Hindlimb muscle (tissue), 1 donor: ENCODE results near the gene MRC2. TPM values are rescaled to one million over a fixed set of nuclear protein-coding genes. Genes with fewer than 3 reads are reported as not detected.

Experiments used
- DNase-seq: peaks from one replicate; pipeline ENCODE4 v3.0.0-alpha.2; 2013
- polyA plus RNA-seq: library from polyadenylated mRNA; unstranded; fragments of 120-200 nt; gene quantifications from one replicate; pipeline ENCODE4 v1.2.1, GENCODE V29; 2013; ENCODE audit not compliant: insufficient read length

The MRC2 gene
- polyA plus RNA-seq, 1 donor, result 134 TPM

DNA sequence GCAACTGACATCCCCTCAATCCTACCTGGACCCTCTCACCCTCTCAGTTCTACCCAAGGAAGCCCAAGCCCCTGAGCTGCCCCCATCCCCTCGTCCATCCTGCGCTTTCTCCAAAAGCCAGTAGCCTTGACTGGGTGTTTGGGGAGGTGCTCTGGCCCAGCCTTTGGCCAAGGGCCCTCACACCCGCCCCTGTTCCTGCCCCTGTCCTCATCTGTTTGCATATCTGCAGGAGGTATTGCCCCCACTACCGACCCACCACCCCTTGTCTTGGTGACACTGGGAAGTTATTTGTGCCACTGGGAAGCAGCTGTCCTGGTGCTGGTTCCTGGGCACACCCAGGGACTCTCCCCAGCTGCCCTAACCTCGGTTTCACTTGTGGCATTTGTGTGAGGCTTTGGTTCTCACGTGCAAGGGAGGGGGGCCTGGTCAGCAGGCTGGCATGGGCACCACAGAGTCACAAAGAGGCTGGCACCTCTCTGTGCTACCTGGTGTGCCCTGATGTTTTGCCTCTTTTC, 75.3 kb downstream of the MRC2 start:
- no peak for DNase-seq

DNA sequence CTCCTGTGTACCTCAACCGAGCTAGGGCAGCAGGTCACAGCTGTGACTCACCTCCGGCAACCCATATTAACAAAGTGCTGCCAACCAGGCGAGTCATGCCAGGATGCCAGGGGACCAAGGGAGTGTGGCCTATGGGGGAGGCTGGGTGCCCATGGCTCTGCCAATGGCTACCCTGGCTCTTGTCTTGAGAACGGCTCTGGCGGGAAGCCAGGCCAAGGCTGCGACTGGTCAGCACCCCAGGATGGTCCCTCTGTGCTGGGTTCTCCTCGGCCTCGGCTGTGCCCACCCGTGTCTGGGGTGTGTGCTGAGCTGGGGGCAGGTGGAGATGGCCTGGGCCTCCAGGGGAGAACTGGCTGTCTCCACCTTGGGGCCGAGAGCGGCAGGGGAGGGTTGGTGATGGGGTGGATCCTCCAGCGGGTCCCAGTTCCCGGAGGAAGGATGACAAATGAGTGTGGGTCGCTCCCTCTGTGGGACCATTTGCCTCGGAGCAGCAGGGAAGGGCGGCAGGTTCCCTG, 75.8 kb downstream of the MRC2 start:
- DNase-seq, result no peak

DNA sequence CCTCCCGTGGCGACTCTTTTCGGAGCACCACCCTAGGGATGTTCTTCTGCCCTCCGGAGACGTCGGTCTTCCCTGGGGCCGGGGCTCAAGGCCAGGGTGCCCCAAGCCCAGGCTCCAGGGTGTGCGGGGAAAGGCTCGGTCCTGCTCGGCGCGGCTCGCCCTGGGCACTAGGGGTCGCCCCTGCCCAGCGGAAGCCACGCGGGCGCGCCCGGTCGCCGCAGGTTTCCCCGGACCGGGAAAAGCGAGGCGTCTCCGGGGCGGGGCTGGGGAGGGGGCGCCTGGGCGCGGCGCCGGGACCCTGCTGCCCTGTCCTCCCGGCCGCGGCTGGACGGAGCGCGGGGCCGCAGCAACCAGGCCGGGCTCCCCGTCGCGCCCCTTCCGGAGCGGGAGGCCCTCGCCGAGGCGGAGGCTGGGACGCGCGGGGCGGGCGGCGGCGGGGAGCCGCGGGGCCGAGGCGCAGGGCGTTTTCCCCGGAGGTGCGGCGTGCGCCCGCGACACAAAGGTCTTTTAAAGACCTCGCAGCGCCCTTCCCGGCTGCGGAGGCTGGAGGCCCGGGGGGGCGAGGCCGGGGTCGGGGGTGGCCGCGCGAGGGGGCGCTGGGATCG, 76.4 kb downstream of the MRC2 start:
- peak; percentile 78 for DNase-seq

DNA sequence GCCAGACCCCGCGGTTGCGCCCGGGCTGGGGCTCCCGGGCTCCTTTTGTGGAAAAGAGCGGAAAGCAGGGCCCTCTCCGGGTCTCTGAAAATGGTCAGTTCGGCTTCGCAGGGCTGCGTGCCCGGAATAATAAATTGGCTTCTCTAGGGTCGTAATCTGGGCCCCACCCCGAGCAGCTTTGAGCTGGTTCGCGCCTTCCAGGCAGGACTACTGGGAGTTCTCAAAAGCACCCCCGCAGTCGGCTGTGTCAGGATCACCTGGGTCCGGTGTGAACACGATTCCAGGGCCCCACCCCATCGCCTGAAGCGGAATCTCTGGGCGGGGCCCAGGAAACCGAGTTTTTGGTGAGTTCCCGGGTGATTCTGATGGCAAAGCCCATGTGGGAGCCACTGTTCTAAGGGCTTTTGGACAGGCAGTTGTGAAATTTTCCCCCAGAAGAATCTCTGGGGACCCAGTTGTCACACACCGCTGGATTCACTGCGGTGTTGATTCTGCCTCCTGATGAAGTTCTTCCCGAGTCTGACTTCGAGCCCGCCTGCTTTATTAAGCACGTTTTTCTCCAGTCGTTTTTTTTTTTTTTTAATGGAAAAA, 77.0 kb downstream of the MRC2 start:
- DNase-seq, result peak; percentile 54

DNA sequence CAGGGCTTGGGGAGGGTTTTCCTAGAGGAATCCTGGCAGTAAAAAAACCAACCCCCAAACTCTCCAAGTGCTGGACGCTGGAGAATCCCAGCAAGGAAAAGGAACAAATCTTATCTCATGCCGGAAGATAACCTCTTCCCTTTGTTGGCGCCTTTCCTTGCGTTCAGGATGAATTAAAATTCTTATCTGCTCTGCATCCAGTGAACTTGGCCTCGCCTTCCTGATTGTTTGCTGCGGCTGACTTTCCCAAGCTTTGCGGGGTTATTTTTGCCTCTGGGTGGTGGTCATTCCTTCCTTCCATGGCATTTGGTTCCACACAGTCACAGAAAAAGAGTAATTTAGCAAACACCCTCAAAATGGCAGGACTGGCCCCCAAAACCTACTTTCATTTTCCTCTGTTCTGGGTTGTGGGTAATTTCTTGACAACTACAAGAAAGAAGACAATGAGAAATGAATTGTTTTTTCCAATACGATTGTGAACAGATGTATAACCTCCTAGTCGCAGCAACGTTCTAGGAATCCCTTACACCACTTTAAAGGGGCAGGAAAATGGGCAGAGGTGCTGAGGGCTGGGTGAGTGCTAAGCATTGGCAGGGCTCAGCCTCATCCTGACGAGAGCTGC, 77.8 kb downstream of the MRC2 start:
- no peak for DNase-seq

DNA sequence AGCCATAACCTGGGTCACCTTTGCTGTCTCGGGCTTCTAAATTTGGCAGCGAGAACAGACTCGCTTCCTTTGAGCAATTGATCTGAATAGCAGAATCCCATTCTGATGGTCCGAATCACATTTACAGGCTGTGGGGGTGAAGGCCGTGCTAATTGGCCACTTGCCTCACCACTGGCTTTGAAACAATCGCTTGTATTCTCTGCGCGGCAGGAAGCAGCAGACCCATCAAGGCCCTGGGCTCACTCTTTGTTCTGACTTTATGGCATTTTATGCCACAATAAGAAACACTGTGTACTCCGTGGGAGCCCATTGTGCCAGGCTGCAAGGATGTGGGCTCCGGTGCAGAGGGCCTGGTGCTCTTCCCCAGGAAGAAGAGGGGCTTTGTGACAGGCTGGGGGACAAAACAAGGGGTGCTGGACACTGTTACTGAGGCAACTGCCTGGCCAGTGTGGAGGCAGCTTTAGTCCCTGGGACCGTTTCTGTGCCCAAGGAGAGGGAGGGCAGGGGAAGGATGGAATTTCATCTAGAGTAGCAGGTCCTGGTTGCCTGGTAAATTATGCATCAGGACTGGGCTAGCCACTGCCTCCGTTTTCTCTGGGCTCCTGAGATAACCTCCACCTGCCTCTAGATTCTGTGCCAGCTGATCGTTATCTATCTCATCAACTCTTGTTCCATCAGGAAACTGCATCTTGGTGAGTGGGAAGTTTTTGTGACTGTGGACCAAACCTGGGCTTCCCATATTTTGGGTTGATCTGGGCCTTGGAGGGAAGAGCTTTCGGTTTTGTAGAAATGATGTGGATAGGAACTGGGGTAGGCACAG, 78.5 kb downstream of the MRC2 start:
- no peak for DNase-seq

DNA sequence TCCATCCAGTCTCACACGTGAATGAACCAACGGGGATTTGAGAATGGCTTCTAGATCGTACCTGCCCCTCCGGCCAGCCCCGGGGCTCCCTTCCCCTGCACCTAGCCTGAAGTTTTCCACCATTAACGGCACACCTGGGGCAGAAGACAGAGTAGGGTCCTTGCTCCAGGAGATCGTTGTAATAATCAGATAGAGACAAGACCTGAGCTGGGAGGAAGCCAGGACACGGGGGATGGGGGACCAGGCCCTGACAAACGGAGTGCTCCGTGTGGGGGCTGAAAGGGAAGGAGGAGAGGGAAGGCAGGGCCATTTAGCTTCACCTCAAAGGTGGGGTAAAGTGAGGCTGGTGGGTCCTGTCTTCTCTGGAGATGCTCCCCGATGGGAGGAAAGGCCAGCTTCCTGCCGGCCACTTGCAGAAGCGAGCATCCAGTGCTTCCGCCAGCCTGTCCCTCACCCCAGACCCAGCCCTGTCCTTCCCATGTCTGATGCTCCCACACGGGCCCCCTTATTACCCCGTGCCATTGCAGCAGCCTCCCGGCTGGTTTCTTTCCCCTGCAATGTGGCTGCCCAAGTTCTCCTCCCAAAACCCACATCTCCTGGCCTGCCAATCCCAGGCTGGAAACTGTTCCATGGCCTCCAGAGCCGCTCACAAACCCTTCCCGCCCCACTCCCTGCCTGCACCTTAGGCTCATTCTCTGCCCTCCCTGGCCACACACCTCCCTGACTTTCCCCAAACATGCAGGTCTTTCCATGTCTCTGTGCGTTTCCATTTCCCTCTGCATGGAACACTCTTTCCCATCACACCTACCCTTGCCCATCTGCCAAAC, 79.3 kb downstream of the MRC2 start:
- no peak for DNase-seq

DNA sequence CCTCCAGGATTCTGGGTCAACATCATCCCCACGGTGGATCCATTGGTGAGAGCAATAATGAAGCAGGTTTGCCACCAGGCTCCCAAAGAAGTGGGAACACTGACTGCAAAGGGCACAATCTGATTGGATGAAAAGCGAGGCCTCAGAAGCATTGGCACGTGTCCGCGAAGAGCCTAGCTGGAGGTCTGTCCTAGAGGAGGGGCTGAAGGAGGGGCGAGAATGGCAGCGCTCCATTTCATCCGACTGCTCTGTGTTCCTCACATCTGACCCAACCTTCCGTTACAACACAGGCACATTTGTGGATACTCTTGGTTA, 79.9 kb downstream of the MRC2 start:
- no peak for DNase-seq

DNA sequence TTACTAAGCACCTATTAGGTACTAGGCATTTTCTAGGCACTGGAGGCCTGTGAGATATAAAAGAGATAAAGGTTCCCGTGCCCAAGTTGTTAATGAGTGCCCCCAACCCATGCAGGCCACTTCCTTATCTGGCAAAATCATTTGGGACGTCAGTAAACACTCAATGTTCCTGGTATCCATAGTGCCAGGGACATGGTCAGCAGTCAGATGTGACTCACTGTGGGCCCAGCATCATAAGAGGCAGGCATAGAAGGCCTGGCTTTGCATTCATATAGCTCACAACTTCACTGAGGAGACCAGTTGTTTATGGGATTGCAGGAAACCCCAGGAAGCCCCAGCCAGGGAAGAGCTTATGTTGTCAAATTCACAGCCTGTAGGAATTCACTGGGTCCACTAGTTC, 81.1 kb downstream of the MRC2 start:
- DNase-seq, result no peak

DNA sequence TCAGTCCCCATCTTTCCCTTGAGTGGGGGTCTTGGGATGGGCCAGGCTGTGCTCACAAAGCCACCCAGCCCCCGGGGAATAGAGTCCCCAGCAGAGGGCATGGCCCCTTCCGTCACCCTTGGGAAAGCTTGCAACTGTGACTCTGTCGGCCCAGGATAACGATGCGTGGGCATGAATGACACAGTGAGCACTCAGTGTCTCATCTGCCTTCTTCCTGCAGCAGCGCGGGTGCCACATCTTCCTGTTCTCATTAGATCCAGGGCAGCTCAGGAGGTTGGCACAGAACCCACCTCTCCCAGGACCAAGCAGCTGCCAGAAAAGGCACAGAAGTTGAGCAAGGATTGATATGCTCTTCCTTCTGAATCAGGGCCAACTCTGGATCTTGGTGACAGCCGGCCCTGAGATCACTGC, 84.7 kb downstream of the MRC2 start:
- DNase-seq, result no peak

DNA sequence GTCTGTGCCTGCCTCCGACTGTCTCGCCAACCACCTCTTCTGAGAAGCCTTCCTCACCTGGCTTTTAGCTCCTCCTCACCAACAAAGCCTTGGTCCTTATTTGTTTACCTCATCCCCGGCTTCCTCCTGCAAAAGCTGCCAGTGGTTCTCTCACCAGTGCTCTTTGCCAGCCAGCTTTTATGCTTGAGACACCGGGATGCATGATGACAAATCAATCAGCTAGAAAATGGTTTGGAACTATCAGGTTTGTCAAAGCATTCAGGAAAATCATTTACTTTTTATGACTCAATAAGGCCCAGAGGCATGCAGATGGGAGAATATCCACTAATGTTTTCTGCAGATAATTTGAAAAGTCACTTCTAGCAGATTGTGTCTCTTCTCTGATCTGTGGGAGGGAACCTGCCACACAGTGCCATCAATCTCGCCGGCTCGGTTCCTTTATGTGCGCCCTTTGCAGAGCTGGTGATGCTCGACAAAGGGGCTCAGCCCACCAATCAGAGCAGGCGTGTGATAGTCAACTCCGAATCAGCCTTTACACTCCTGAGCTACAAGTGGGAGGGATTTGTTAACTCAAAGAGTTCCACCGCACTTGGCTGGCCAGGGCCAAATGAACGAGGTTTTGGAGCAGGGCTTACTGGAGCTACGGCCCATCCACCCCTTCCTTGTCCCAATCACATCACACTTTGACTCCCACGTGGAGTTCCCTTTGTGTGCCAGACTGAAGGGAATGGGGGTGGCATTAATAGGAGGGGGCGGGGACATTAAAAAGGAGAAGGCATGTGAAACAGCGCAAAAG, 85.8 kb downstream of the MRC2 start:
- peak; percentile 72 for DNase-seq

DNA sequence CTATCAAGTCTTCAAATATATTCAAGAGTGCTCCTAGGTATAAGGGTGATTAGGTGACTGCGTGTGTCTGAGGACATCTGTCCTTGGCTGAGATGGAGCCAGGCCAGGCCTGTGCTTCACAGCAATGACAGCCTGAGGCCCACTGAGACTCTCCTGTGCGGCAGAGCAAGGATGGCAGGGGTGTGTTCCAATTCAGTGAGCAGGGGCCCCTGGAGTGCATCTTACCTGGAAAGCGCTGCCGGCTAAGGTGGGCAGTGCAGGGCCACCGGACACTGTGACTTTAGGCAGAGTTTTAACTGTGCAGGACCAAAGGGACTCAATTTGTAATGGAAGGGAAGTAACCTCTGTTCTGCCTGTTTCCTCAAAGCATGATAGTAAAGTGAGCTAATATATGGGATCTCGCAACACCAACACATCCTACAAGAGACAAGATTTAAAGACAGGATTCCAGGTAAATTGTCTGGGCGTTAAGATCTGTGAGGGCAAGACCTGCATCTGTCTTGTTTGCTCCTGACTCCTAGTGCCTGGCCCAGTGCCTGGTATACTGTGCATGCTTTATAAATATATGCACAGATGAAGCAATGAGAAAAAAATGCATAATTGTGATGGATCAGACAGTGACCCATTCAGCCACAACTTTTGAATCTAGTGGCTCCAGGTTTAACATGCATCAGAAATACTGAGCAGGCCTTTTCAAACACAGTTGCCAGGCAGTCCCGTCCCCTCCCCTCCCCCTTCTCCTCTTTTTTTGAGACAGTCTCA, 86.7 kb downstream of the MRC2 start:
- no peak for DNase-seq

DNA sequence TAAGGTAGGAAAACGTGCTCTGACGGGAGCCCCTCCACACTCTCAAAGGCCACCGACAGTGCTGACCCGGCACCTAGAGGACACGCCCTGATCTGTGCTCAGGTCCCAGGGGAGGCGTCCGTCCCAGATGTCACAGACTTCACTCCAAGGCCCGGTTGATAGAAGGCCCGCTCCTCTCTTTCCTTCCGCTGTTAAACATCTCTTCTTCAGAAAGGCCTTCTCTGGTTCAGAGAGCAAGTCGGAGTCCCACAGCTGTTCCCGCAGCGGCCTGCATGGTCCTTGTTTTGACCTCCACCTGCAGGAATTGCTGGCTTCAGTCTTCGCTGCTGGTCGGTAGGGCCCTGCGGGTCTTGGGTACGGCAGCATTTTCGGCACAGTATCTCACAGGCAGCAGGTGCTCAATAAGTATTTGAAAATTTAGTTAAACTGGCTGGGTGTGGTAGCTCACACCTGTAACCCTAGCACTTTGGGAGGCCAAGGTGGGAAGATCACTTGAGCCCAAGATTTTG, 88.5 kb downstream of the MRC2 start:
- no peak for DNase-seq

DNA sequence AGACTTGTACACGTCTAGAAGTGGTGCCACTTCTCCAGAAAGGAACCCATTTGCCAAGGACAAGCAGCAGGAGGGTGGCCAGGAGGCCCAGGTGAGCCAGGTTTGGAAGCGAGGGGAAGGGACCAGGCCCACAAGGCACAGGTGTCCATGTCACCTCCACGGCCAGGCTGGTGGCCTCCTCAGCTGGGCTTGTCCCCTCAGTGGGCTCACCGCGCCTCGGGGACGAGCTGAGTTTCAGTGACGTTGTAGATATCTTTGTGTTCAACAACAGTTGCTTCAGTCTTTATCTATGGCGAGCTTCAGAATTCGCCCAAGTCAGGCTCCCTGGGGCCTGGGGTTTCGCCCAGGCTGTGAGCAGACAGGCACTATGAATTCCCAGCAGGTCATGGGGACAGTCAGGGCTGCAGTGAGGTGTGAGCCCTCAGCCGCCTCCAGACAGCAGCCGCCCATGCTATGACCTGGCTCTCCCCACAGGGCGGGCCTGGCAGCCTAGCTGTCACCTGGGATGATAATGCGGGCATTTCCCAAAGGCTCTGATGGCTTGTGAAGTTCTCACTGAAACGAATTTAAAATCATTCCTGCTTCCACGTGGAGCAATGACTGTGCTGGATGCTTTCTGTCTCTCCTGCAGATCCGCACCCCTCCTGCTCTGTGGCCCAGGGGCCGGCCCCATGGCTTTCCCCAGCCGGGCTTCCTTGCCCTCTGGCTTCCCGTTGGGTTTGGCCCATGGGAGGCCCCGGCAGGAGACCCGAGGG, 89.5 kb downstream of the MRC2 start:
- DNase-seq, result no peak

DNA sequence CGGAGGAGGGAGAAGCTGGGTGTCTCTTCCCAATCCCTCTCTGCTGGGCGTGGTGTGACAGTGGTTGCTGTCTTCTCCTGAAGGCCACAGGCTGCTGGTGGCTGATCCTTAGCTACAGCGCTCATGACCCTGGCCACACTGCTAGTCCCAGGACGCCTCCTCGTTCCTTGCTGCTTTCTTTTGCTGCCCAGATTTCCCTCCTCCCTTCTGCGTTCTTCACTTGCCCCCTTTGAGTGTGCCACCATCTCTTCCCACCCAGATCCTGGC, 90.1 kb downstream of the MRC2 start:
- no peak for DNase-seq

DNA sequence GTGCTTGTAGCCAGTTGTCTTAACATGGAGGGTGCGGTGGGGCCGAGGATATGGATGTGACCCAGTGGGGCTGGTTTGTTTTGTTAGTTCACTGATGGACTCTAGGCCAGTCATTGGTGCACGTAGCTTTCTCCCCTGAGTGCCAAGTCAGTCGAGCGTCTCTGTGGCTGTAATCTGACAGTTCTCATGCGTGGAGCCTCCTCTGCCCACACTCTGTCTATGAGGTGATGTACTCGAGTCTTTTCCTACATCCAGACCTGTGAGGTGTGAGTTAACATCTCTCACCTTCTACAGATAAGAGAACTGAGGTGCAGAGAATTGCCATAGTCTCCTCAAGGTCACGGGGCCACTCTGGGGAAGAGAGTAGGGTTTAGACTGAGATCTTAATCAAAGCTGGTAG, 90.4 kb downstream of the MRC2 start:
- no peak for DNase-seq

DNA sequence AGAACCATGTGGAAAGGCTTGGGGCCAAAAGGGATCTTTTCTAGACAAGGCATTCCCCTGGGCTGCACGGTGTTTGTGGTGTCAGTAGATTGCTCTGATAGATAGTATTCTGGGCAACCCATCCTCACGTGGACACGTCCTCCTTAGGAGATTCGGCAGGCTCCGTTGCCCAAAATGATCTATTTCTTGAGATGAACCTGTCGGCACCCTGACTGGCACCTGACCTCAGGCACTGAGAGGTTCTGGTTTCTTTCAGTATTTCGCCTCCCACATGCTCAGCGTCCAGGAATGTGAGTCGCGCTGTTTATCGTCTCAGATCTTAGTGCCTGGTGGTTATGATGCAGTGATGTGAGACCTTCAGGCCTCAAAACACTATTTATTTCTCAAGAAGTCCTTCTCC, 91.0 kb downstream of the MRC2 start:
- DNase-seq, result no peak

DNA sequence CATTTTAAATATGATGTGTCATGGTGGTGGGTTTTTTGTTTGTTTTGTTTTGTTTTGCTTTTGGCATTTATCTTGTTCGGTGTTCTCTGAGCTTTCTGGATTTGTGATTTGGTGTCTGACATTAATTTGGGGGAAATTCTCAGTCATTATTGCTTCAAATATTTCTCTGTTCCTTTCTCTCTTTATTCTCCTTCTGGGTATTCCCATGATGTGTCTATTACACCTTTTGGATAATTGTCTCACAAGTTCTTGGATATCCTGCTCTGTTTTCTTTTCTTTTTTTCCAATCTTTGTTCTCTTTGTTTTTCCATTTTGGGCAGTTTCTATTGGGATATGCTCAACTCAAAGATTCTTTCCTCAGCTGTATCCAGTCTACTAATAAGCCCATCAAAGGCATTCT, 92.1 kb downstream of the MRC2 start:
- DNase-seq, result no peak

DNA sequence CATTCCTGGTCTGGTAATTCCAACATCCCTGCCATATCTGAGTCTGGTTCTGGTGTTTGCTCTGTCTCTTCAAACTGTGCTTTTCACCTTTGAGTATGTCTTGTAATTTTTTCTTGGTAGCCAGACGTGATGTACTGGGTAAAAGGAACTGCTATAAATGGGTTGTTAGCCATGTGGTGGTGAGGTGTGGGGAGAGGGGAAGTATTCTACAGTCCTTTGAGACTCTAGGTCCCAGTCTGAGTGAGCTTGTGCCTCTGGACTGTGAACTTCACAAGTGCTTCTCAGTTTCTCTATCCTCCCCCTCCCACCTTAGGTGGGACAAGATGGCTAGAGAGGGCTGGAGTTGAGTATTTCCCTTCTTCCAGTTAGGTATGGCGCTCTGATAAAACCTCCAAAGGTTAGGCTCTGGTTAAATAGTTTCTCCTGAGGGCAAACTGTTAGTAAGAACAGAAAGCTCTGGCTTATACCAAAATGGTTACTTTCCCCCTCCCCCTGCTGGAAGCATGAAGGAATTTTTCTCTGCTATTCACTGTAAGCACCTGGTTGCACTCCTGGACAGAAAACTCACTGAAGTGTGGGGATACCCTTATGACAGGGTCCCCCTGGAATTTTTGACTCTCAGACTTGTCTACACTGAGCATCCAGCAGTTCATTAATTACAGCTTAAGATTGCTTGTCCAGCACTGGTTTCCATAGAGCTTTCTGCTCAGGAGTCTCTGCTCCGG, 92.8 kb downstream of the MRC2 start:
- DNase-seq, result no peak
